HepG2 (cell line): ENCODE measurements around the gene ARHGAP10. TPM values are rescaled to one million over a fixed set of nuclear protein-coding genes. Genes with fewer than 3 reads are reported as not detected.

Experiments
- ATAC-seq: fragments of 200-7000 bp; cut with Tn5 transposase; 3 replicates; pipeline ENCODE4 v1.9.1; 2020; ENCODE audit warnings: mild to moderate bottlenecking, moderate library complexity
- BruUV-seq: library from RNA; stranded (reverse); fragments of 400-500 nt; replicated peaks from 2 replicates; lab custom pipeline; 2021; lab: Mats Ljungman, UMichigan
- CTCF ChIA-PET: fragments of 300-600 bp; formaldehyde crosslinking; extraction: SDS; loops from one replicate; lab custom pipeline; 2021; ENCODE audit warnings: low total read pairs, inconsistent platforms, low intra/inter-chr PET ratio; lab: Yijun Ruan, JAX
- POLR2A ChIA-PET: fragments of 350-600 bp; sonication (Branson Sonifier 250); formaldehyde crosslinking; loops from one replicate; lab custom pipeline; 2020; ENCODE audit warnings: antibody characterized with exemption, inconsistent platforms; lab: Yijun Ruan, JAX
- DNase-seq: peaks from one replicate; pipeline ENCODE4 v3.0.0-alpha.2; 2015; ENCODE audit warnings: low spot score
- FAIRE-seq: peaks from 3 replicates; lab custom pipeline; 2011; peaks lifted over from hg19 to GRCh38; lab: Jason Lieb, UNC
- H2AFZ ChIP-seq: one replicate; pipeline ENCODE4 v1.6.1; 2011; ENCODE audit warnings: low read length, inconsistent platforms
- H3K27ac ChIP-seq: fragments of 300-600 bp; 3 replicates; pipeline ENCODE4 v1.8.0; 2011; ENCODE audit warnings: mixed run types, mild to moderate bottlenecking, mixed read lengths, low read length, inconsistent platforms; ENCODE audit not compliant: insufficient read depth; ENCODE audit errors: extremely low read length
- H3K27me3 ChIP-seq, 2 experiments: fragments of 200-600 bp in 1 of 2; 2 replicates in 1 of 2; 3 replicates in 1 of 2; pipeline versions ENCODE4 v1.6.0 to v1.8.0; 2011; ENCODE audit warnings: low read length in 2 of 2, mild to moderate bottlenecking in 2 of 2, moderate library complexity in 2 of 2, inconsistent platforms in 1 of 2; ENCODE audit not compliant: insufficient read depth in 2 of 2, control insufficient read depth in 1 of 2
- H3K36me3 ChIP-seq, 2 experiments: fragments of 200-600 bp in 1 of 2; replicated peaks in 1 of 2; 2 replicates in 1 of 2; 3 replicates in 1 of 2; pipeline versions ENCODE4 v1.5.1 to v1.8.0; 2011; ENCODE audit warnings: low read length in 2 of 2, inconsistent platforms in 1 of 2; ENCODE audit not compliant: insufficient read depth in 2 of 2, control insufficient read depth in 1 of 2
- H3K4me1 ChIP-seq: 2 replicates; pipeline ENCODE4 v1.5.1; 2012; ENCODE audit warnings: low read length, inconsistent platforms; ENCODE audit not compliant: insufficient read depth
- H3K4me2 ChIP-seq: 2 replicates; pipeline ENCODE4 v1.6.0; 2011; ENCODE audit warnings: low read depth, low read length, inconsistent platforms
- H3K4me3 ChIP-seq, 3 experiments: fragments of 200-600 bp in 1 of 3; sonication (generic), shearing (Covaris generic) in 1 of 3; replicated peaks in 1 of 3; 2 replicates each; pipeline ENCODE4 v1.5.1; 2011 to 2016; ENCODE audit warnings: low read length in 3 of 3, inconsistent platforms in 2 of 3, low read depth in 2 of 3, mild to moderate bottlenecking in 2 of 3, control low read depth in 1 of 3, mixed read lengths in 1 of 3; ENCODE audit not compliant: insufficient read depth in 1 of 3
- H3K79me2 ChIP-seq: one replicate; pipeline ENCODE4 v1.6.1; 2011; ENCODE audit warnings: low read length, inconsistent platforms; ENCODE audit not compliant: insufficient read depth
- H3K9ac ChIP-seq: 2 replicates; pipeline ENCODE4 v1.6.0; 2011; ENCODE audit warnings: mild to moderate bottlenecking, low read depth, low read length, inconsistent platforms; ENCODE audit not compliant: insufficient read depth
- H3K9me3 ChIP-seq: 2 replicates; pipeline ENCODE4 v1.5.1; 2012; ENCODE audit warnings: mild to moderate bottlenecking, low read length
- H4K20me1 ChIP-seq: 2 replicates; pipeline ENCODE4 v1.6.0; 2011; ENCODE audit warnings: inconsistent platforms, mild to moderate bottlenecking, low read length, moderate library complexity; ENCODE audit not compliant: insufficient read depth
- NCOA1 ChIP-seq: sonication (generic); formaldehyde crosslinking; IDR thresholded peaks from 2 replicates; pipeline ENCODE4 v1.9.0; 2021; ENCODE audit warnings: missing genetic modification reagents
- REL ChIP-seq: sonication (generic); formaldehyde crosslinking; conservative IDR thresholded peaks from 2 replicates; pipeline ENCODE4 v1.8.0; 2022; ENCODE audit warnings: mild to moderate bottlenecking, missing genetic modification reagents, moderate library complexity
- ZFP41 ChIP-seq: sonication (generic); formaldehyde crosslinking; IDR thresholded peaks from 2 replicates; pipeline ENCODE4 v1.4.0; 2020; ENCODE audit warnings: mild to moderate bottlenecking, missing genetic modification reagents, borderline replicate concordance
- ZNF17 ChIP-seq: sonication (generic); formaldehyde crosslinking; IDR thresholded peaks from 2 replicates; pipeline ENCODE4 v1.5.0; 2020; ENCODE audit warnings: mild to moderate bottlenecking, missing genetic modification reagents
- ZNF333 ChIP-seq: sonication (generic); formaldehyde crosslinking; IDR thresholded peaks from 2 replicates; pipeline ENCODE4 v1.4.0; 2020; ENCODE audit warnings: mild to moderate bottlenecking, missing genetic modification reagents, borderline replicate concordance
- ZNF343 ChIP-seq: sonication (generic); formaldehyde crosslinking; IDR thresholded peaks from 2 replicates; pipeline ENCODE4 v1.4.0; 2020; ENCODE audit warnings: mild to moderate bottlenecking, missing genetic modification reagents
- ZNF652 ChIP-seq: IDR thresholded peaks from 2 replicates; pipeline ENCODE4 v1.6.1; 2016; ENCODE audit warnings: low read depth, borderline replicate concordance
- ZNF720 ChIP-seq: sonication (generic); formaldehyde crosslinking; IDR thresholded peaks from 2 replicates; pipeline ENCODE4 v1.4.0; 2020; ENCODE audit warnings: missing genetic modification reagents
- WGBS: methylation state at CpG from one replicate; pipeline ENCODE4 v1.1.6; 2017; ENCODE audit warnings: low lambda C conversion rate; 5-methylcytosine and 5-hydroxymethylcytosine counted together
- in situ Hi-C: cut with HindIII; loops from 2 replicates; pipeline ENCODE4 v1.10.0; 2017; ENCODE audit warnings: low pct_unique_long_range_greater_than_20kb; ENCODE audit not compliant: extremely low pct_ligation_motif_present
- intact Hi-C: fragments of 100-400 bp; cut with micrococcal nuclease; formaldehyde crosslinking; loops from one replicate; pipeline ENCODE4 v1.10.0; 2022; ENCODE audit not compliant: unreplicated experiment
- polyA plus RNA-seq, 8 experiments: library from polyadenylated mRNA; depleted of rRNA in 3 of 8; stranded (reverse) in 7 of 8; unstranded in 1 of 8; fragments of >200 nt; fragmentation: Illumina TruSeq in 4 of 8; extraction: Trizol in 4 of 8; gene quantifications; 2 replicates each; pipeline versions ENCODE4 v1.2.1 to v1.2.3, GENCODE V29; 2011 to 2016; ENCODE audit warnings: low read depth in 4 of 8, missing spikeins in 1 of 8, mixed read lengths in 1 of 8; ENCODE audit not compliant: insufficient read depth in 1 of 8
- total RNA-seq, 5 experiments: library from RNA; depleted of rRNA; stranded (reverse); fragments of >200 nt; fragmentation: Illumina TruSeq; extraction: Trizol; gene quantifications; 2 replicates each; pipeline ENCODE4 v1.2.3, GENCODE V29; 2016; ENCODE audit warnings: low read depth in 1 of 5
- TF ChIP-seq, protein P1 (sequence below): sonication (generic); formaldehyde crosslinking; IDR thresholded peaks from 2 replicates; pipeline ENCODE4 v1.5.0; 2020; ENCODE audit warnings: mild to moderate bottlenecking, missing genetic modification reagents, borderline replicate concordance
- TF ChIP-seq, protein P2 (sequence below): sonication (generic); formaldehyde crosslinking; IDR thresholded peaks from 2 replicates; pipeline ENCODE4 v1.8.1; 2023; ENCODE audit warnings: mild to moderate bottlenecking, inconsistent platforms, moderate library complexity, missing genetic modification reagents, borderline replicate concordance
- TF ChIP-seq, protein P3 (sequence below): sonication (generic); formaldehyde crosslinking; IDR thresholded peaks from 2 replicates; pipeline ENCODE4 v1.8.0; 2022; ENCODE audit warnings: missing genetic modification reagents, mild to moderate bottlenecking, moderate library complexity, borderline replicate concordance

ARHGAP10 gene
- total and polyA plus RNA-seq, 2 of the 13 experiments (the other 11 are each of a cell fraction or from before 2014, with no cell fraction given) = 0.45 to 1.6 TPM

DNA sequence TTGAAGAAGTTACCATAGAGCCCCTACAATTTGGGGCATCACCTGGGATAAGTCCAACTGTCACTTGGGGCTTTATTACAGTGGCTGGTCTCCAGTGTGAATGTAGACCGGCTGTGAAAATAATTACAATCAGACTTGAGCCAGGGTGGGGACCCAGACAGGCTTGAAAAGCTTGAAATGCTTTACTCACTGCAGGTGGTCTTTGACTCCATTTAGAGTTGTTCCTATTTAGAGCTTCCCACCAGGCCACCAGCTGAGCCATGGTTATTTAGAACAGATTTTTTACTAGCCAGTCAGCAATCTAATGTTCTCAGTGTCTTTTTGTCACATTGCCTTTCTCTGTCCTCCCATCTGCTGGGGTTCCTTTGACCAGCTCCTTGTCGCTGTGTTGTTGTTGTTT, 5.7 kb downstream of the ARHGAP10 start (continued):
- TF ChIP-seq, protein P1, sequence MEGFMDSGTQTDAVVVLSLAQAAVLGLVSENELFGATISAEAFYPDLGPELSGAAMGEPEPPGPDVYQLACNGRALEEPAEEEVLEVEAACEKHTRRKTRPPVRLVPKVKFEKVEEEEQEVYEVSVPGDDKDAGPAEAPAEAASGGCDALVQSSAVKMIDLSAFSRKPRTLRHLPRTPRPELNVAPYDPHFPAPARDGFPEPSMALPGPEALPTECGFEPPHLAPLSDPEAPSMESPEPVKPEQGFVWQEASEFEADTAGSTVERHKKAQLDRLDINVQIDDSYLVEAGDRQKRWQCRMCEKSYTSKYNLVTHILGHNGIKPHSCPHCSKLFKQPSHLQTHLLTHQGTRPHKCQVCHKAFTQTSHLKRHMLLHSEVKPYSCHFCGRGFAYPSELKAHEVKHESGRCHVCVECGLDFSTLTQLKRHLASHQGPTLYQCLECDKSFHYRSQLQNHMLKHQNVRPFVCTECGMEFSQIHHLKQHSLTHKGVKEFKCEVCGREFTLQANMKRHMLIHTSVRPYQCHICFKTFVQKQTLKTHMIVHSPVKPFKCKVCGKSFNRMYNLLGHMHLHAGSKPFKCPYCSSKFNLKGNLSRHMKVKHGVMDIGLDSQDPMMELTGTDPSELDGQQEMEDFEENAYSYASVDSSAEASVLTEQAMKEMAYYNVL (CRISPR knock-in tag) = no peak
- no peak for TF ChIP-seq NCOA1 (CRISPR knock-in tag)
- TF ChIP-seq, protein P2, sequence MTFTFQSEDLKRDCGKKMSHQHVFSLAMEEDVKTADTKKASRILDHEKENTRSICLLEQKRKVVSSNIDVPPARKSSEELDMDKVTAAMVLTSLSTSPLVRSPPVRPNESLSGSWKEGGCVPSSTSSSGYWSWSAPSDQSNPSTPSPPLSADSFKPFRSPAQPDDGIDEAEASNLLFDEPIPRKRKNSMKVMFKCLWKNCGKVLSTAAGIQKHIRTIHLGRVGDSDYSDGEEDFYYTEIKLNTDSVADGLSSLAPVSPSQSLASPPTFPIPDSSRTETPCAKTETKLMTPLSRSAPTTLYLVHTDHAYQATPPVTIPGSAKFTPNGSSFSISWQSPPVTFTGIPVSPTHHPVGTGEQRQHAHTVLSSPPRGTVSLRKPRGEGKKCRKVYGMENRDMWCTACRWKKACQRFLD = no peak

DNA sequence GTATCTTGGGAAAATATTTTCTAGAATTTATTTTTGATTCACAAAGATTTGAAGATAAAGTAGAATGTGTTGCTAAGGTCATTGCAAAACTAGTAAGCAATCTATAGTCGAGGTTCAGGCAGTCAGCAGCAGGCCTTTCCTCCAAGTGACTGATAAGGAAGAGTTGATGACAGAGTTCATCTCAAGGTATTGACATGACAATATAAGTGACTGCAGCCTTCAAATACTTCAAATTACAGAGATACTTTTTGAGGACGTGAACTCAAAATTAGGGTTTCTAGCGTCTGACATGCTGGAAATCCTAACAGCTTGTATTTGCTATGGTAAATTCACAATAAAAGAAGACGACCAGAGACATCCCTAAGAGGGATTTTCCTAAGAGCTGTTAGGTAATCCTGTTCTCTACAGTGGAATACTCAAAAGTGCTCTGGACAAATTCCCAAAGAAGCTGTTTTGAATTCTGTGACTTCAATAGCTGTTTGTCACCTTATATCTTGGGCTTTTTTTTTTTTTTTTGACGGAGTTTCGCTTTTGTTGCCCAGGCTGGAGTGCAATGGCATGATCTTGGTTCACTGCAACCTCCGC, 7.4 kb downstream of the ARHGAP10 start:
- no peak for ATAC-seq
- CTCF ChIA-PET = no interaction called here
- Histone ChIP-seq H3K27ac (no peak overlapping the region), H3K4me3 (no peak overlapping the region), H3K4me2 (no peak overlapping the region), H3K79me2 (no peaks in the 10 kb centered on the region), H3K9ac (no peak overlapping the region), H3K9me3 (no peaks in the 10 kb centered on the region), H2AFZ (no peak overlapping the region), H3K4me1 (no peaks in the 10 kb centered on the region), H3K36me3 (no peaks in the 10 kb centered on the region), H3K27me3 (0 out of 5 replicates have a peak, but pooled peaks cover 0 to 2% of the 10 kb centered on the region in 2 experiments), H4K20me1 (no peaks in the 10 kb centered on the region)
- in situ Hi-C loops = no loop called here
- no peak for FAIRE-seq
- WGBS = 65% methylated on average over 7 of the region's 7 CpGs
- POLR2A ChIA-PET = no interaction called here
- intact Hi-C loops = no loop called here
- no peak for DNase-seq
- BruUV-seq = no TSS peak
- TF ChIP-seq ZNF652 (CRISPR knock-in tag) (no peak), REL (CRISPR knock-in tag) (no peak), ZNF343 (CRISPR knock-in tag) (no peak), ZNF720 (no peak), ZNF17 (CRISPR knock-in tag) (no peak), ZFP41 (no peak), ZNF333 (CRISPR knock-in tag) (no peak)
- TF ChIP-seq, protein P3, sequence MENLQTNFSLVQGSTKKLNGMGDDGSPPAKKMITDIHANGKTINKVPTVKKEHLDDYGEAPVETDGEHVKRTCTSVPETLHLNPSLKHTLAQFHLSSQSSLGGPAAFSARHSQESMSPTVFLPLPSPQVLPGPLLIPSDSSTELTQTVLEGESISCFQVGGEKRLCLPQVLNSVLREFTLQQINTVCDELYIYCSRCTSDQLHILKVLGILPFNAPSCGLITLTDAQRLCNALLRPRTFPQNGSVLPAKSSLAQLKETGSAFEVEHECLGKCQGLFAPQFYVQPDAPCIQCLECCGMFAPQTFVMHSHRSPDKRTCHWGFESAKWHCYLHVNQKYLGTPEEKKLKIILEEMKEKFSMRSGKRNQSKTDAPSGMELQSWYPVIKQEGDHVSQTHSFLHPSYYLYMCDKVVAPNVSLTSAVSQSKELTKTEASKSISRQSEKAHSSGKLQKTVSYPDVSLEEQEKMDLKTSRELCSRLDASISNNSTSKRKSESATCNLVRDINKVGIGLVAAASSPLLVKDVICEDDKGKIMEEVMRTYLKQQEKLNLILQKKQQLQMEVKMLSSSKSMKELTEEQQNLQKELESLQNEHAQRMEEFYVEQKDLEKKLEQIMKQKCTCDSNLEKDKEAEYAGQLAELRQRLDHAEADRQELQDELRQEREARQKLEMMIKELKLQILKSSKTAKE = no peak
